DND-41 (cell line): ENCODE results near the gene BACH1.

ENCODE experiments used
- ATAC-seq: fragments of 200-7000 bp; cut with Tn5 transposase; 3 replicates; pipeline ENCODE4 v1.9.1; 2021; ENCODE audit warnings: low read depth; ENCODE audit not compliant: insufficient read depth
- DNase-seq: peaks from one replicate; pipeline ENCODE4 v3.0.0-alpha.2; 2020
- H2AFZ ChIP-seq: 2 replicates; pipeline ENCODE4 v1.6.0; 2012; ENCODE audit warnings: low read depth, low read length
- H3K27ac ChIP-seq: 2 replicates; pipeline ENCODE4 v1.5.1; 2012; ENCODE audit warnings: low read length, inconsistent platforms
- H3K27me3 ChIP-seq: fragments of 200-600 bp; sonication (generic); 2 replicates; pipeline ENCODE4 v1.6.0; 2012; ENCODE audit warnings: low read length, mild to moderate bottlenecking, inconsistent platforms; ENCODE audit not compliant: insufficient read depth, poor library complexity
- H3K36me3 ChIP-seq: 2 replicates; pipeline ENCODE4 v1.5.1; 2012; ENCODE audit warnings: low read length, inconsistent platforms; ENCODE audit not compliant: insufficient read depth
- H3K4me1 ChIP-seq: 2 replicates; pipeline ENCODE4 v1.5.1; 2012; ENCODE audit warnings: mild to moderate bottlenecking, low read length; ENCODE audit not compliant: insufficient read depth
- H3K4me2 ChIP-seq: 2 replicates; pipeline ENCODE4 v1.6.0; 2012; ENCODE audit warnings: mild to moderate bottlenecking, moderate library complexity, low read length, inconsistent platforms; ENCODE audit not compliant: insufficient read depth
- H3K4me3 ChIP-seq, 2 experiments: fragments of 200-600 bp in 1 of 2; shearing (Covaris generic) in 1 of 2; 2 replicates each; pipeline ENCODE4 v1.5.1; 2012 to 2016; ENCODE audit warnings: inconsistent platforms in 2 of 2, low read length in 2 of 2, mild to moderate bottlenecking in 2 of 2, low read depth in 1 of 2, moderate library complexity in 1 of 2
- H3K79me2 ChIP-seq: 2 replicates; pipeline ENCODE4 v1.6.0; 2012; ENCODE audit warnings: low read length, inconsistent platforms; ENCODE audit not compliant: insufficient read depth
- H3K9ac ChIP-seq: 2 replicates; pipeline ENCODE4 v1.6.0; 2012; ENCODE audit warnings: low read depth, mild to moderate bottlenecking, inconsistent platforms, low read length, moderate library complexity
- H3K9me3 ChIP-seq: 2 replicates; pipeline ENCODE4 v1.5.1; 2012; ENCODE audit warnings: low read length, moderate library complexity, mild to moderate bottlenecking, inconsistent platforms; ENCODE audit not compliant: insufficient read depth, severe bottlenecking
- H4K20me1 ChIP-seq: 2 replicates; pipeline ENCODE4 v1.6.0; 2012; ENCODE audit warnings: low read length; ENCODE audit not compliant: insufficient read depth
- EZH2 ChIP-seq: IDR thresholded peaks from 3 replicates; pipeline ENCODE4 v1.6.1; 2012; ENCODE audit warnings: borderline replicate concordance, low read depth, mild to moderate bottlenecking, moderate library complexity, low read length, inconsistent platforms; ENCODE audit not compliant: severe bottlenecking
- TF ChIP-seq, protein P1 (sequence below): IDR thresholded peaks from 2 replicates; pipeline ENCODE4 v1.5.1; 2012; ENCODE audit warnings: borderline replicate concordance, low read length, moderate library complexity, mild to moderate bottlenecking; ENCODE audit not compliant: poor library complexity, severe bottlenecking; ENCODE audit errors: extremely low read depth

BACH1 gene

DNA sequence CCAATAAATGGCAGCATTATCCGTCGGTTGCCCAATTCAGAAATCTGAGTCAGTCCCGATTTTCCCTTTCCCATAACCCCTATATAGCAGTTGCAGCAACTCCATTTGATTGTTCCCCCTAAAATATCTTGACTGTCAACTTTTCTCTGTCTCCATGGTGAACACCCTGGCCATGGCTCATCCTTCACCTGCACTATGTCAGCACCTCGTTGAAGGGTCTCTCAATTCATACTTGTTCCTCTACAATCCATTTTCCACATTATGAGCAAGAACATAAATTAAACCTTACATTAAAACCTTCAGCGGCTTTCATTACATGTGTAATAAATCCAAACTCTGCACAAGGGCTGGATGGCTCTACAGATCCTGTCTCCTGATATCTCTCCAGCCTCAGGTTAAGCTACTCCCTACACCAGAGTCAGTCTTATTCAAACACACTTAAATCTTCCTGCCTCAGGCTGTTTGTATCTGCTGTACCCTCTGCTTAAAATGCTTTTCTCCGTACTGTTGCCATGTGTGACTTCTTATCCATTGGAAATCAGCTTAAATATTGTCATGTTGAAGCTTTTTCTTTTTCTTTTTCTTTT lies 87.3 kb downstream of the BACH1 start:
- H3K27ac ChIP-seq = no peak overlapping the region
- H3K79me2 ChIP-seq = no peaks in the 10 kb centered on the region
- no peaks in the 10 kb centered on the region for H3K9me3 ChIP-seq
- peaks cover 26% of the 10 kb centered on the region for H3K4me1 ChIP-seq
- no peak overlapping the region for H2AFZ ChIP-seq
- TF ChIP-seq, protein P1, sequence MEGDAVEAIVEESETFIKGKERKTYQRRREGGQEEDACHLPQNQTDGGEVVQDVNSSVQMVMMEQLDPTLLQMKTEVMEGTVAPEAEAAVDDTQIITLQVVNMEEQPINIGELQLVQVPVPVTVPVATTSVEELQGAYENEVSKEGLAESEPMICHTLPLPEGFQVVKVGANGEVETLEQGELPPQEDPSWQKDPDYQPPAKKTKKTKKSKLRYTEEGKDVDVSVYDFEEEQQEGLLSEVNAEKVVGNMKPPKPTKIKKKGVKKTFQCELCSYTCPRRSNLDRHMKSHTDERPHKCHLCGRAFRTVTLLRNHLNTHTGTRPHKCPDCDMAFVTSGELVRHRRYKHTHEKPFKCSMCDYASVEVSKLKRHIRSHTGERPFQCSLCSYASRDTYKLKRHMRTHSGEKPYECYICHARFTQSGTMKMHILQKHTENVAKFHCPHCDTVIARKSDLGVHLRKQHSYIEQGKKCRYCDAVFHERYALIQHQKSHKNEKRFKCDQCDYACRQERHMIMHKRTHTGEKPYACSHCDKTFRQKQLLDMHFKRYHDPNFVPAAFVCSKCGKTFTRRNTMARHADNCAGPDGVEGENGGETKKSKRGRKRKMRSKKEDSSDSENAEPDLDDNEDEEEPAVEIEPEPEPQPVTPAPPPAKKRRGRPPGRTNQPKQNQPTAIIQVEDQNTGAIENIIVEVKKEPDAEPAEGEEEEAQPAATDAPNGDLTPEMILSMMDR = no peak
- no peak for TF ChIP-seq EZH2
- no peak for DNase-seq
- no peak for ATAC-seq
- no peaks in the 10 kb centered on the region for H4K20me1 ChIP-seq
- no peak overlapping the region for H3K4me2 ChIP-seq
- peaks cover 3% of the 10 kb centered on the region; the same call in 1 of the 2 replicates for H3K36me3 ChIP-seq
- no peaks in the 10 kb centered on the region for H3K27me3 ChIP-seq
- no peak overlapping the region for H3K4me3 ChIP-seq
- H3K9ac ChIP-seq = no peak overlapping the region

DNA sequence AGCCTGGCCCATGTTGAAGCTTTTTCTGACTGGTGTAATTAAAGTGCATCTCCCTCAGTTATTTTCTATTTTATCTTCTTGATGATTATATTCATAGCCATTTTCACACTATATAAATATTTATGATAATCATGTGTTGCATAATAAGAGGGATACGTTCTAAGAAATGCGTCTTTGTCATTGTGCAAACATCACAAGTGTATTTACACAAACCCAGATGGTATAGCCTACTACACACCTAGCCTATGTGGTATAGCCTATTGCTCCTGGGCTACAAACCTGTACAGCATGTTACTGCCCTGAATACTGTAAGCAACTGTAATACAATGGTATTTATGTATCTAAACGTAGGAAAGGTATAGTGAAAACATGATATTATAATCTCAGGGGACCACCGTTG lies 88.1 kb downstream of the BACH1 start:
- no peak overlapping the region for H3K9ac ChIP-seq
- peaks cover 3% of the 10 kb centered on the region; the same call in 1 of the 2 replicates for H3K36me3 ChIP-seq
- DNase-seq = no peak
- no peaks in the 10 kb centered on the region for H4K20me1 ChIP-seq
- no peak overlapping the region for H3K27ac ChIP-seq
- no peaks in the 10 kb centered on the region for H3K9me3 ChIP-seq
- H3K4me2 ChIP-seq = no peak overlapping the region
- H2AFZ ChIP-seq = no peak overlapping the region
- peaks cover 26% of the 10 kb centered on the region for H3K4me1 ChIP-seq
- no peak overlapping the region for H3K4me3 ChIP-seq
- ATAC-seq = no peak
- H3K27me3 ChIP-seq = no peaks in the 10 kb centered on the region
- H3K79me2 ChIP-seq = no peaks in the 10 kb centered on the region
- no peak for TF ChIP-seq EZH2
- TF ChIP-seq, protein P1 = no peak

DNA sequence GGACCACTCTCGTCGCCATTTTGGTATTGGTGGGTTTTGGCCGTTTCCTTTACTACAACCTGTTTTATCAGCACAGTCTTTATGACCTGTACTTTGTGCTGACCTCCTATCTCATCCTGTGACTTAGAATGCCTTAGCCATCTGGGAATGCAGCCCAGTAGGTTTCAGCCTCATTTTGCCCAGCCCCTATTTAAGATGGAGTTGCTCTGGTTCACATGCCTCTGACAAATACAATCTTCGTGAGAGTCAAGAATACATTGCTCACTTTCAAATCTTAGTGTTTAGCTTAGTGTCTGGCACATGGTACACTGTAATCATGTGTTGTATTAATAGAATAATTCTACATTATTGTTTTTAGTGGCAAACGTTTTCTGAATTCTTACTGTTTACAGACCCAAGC lies 88.9 kb downstream of the BACH1 start:
- H3K4me1 ChIP-seq = peaks cover 26% of the 10 kb centered on the region
- H3K27ac ChIP-seq = no peak overlapping the region
- no peak overlapping the region for H3K4me2 ChIP-seq
- no peaks in the 10 kb centered on the region for H4K20me1 ChIP-seq
- ATAC-seq = no peak
- no peaks in the 10 kb centered on the region for H3K9me3 ChIP-seq
- no peak overlapping the region for H3K4me3 ChIP-seq
- peaks cover 3% of the 10 kb centered on the region; the same call in 1 of the 2 replicates for H3K36me3 ChIP-seq
- no peaks in the 10 kb centered on the region for H3K79me2 ChIP-seq
- no peaks in the 10 kb centered on the region for H3K27me3 ChIP-seq
- DNase-seq = no peak
- H3K9ac ChIP-seq = no peak overlapping the region
- no peak for TF ChIP-seq EZH2
- TF ChIP-seq, protein P1 = no peak
- H2AFZ ChIP-seq = no peak overlapping the region

DNA sequence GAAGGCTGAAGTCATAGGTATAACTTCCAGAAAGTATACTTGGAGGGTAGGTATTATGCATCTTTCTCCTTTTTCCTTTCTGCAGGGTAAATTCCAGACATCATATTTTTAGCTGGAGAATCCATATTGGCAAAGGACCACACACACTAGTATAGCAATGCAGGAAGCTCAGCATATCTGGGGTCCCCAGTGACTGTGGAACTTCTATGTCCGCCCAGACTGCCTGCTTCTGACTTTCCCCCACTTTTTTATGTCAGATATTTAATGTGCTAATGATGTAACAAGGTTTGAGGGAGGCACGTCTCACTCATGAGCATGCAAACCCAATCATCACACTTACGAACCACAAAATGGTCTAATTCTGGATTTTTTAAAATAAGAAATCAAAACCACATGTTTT lies 90.4 kb downstream of the BACH1 start:
- ATAC-seq (no peak), DNase-seq (no peak)
- Histone ChIP-seq H2AFZ (no peak overlapping the region), H3K4me2 (no peak overlapping the region), H3K9me3 (no peaks in the 10 kb centered on the region), H3K4me3 (no peak overlapping the region), H3K9ac (no peak overlapping the region), H3K36me3 (peaks cover 3% of the 10 kb centered on the region; the same call in 1 of the 2 replicates), H3K4me1 (peaks cover 13% of the 10 kb centered on the region), H4K20me1 (no peaks in the 10 kb centered on the region), H3K79me2 (no peaks in the 10 kb centered on the region), H3K27me3 (no peaks in the 10 kb centered on the region), H3K27ac (no peak overlapping the region)
- TF ChIP-seq, protein P1 = no peak
- TF ChIP-seq EZH2 = no peak
